ENCODE data around the gene GOLGA6B.

The GOLGA6B gene

DNA sequence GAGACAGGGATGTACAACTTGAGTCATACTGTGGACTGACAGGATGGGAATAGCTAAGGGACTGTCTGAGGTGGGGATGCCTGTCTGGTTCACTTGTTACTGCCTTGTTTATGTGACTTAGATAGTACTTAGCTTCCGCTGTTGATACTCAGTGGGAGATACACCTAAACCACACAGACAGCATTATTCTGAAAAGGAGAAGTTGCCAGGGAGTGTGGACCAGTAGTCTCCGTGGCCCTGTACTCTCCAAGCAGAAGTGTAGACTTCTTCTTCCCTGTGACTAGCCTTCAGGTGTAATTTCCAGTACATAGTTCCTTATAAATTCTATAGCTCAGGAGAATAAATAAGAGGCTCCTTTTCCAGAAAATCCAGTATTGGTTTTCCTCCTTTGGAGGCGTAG is 26.4 kb downstream of the GOLGA6B start:
- Histone ChIP-seq H3K79me2 (ENCODE audit: insufficient read depth, low read length) (no peaks in the 10 kb centered on the region), H3K4me2 (ENCODE audit: low read depth, low read length, poor library complexity, severe bottlenecking) (no peak overlapping the region), H2AFZ (ENCODE audit: low read length) (no peak overlapping the region), H3K36me3 (ENCODE audit: insufficient read depth, low read length) (no peaks in the 10 kb centered on the region), H3K27me3 (ENCODE audit: insufficient read depth, low read length, poor library complexity, severe bottlenecking) (peaks cover 6% of the 10 kb centered on the region), H3K9me2 (replicated peaks; ENCODE audit: low read depth, low read length) (no peaks in the 10 kb centered on the region), H3K4me1 (ENCODE audit: insufficient read depth, low read length, poor library complexity, severe bottlenecking) (peaks cover 8% of the 10 kb centered on the region), H4K20me1 (ENCODE audit: insufficient read depth, low read length, poor library complexity, severe bottlenecking) (no peaks in the 10 kb centered on the region), H3K4me3 (ENCODE audit: low read length, poor library complexity, severe bottlenecking) (no peak overlapping the region), H3K9me3 (ENCODE audit: insufficient read depth, low read depth, low read length) (no peaks in the 10 kb centered on the region), H3F3A (ENCODE audit: low read depth) (no peaks in the 10 kb centered on the region), H3K9ac (ENCODE audit: low read depth, low read length, poor library complexity, severe bottlenecking) (no peak overlapping the region)
- TF ChIP-seq, protein P1, sequence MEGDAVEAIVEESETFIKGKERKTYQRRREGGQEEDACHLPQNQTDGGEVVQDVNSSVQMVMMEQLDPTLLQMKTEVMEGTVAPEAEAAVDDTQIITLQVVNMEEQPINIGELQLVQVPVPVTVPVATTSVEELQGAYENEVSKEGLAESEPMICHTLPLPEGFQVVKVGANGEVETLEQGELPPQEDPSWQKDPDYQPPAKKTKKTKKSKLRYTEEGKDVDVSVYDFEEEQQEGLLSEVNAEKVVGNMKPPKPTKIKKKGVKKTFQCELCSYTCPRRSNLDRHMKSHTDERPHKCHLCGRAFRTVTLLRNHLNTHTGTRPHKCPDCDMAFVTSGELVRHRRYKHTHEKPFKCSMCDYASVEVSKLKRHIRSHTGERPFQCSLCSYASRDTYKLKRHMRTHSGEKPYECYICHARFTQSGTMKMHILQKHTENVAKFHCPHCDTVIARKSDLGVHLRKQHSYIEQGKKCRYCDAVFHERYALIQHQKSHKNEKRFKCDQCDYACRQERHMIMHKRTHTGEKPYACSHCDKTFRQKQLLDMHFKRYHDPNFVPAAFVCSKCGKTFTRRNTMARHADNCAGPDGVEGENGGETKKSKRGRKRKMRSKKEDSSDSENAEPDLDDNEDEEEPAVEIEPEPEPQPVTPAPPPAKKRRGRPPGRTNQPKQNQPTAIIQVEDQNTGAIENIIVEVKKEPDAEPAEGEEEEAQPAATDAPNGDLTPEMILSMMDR (conservative IDR thresholded peaks at IDR 0.05; ENCODE audit: low read length): no peak
- TF ChIP-seq EZH2phosphoT487 (IDR thresholded peaks at IDR 0.05; ENCODE audit: borderline replicate concordance): no peak

DNA sequence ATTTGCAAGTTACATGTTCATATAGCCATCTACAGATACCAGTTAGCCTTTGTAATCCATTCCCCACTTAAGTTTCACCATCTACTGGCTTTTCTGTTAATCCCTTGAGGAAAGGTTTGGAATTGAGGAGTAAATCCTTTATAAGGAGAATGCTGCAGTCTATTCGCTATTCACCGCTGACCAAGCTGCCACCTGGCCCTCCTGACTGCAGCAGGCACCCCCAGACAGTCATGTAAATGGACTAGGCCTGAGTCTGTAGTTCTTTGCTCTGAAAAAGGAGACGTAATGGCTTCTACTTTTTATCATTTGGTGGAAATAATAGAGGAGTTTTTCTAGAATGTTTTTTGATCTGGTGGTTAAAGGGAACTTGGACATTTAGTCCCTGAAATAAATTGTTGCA is 28.3 kb downstream of the GOLGA6B start:
- Histone ChIP-seq H3K36me3 (ENCODE audit: insufficient read depth, low read length) (no peaks in the 10 kb centered on the region), H3K9ac (ENCODE audit: low read depth, low read length, poor library complexity, severe bottlenecking) (no peak overlapping the region), H4K20me1 (ENCODE audit: insufficient read depth, low read length, poor library complexity, severe bottlenecking) (no peaks in the 10 kb centered on the region), H3K4me3 (ENCODE audit: low read length, poor library complexity, severe bottlenecking) (no peak overlapping the region), H3K9me3 (ENCODE audit: insufficient read depth, low read depth, low read length) (no peaks in the 10 kb centered on the region), H3K9me2 (replicated peaks; ENCODE audit: low read depth, low read length) (no peaks in the 10 kb centered on the region), H2AFZ (ENCODE audit: low read length) (no peak overlapping the region), H3K79me2 (ENCODE audit: insufficient read depth, low read length) (no peaks in the 10 kb centered on the region), H3K27me3 (ENCODE audit: insufficient read depth, low read length, poor library complexity, severe bottlenecking) (peaks cover 6% of the 10 kb centered on the region), H3F3A (ENCODE audit: low read depth) (no peaks in the 10 kb centered on the region), H3K4me1 (ENCODE audit: insufficient read depth, low read length, poor library complexity, severe bottlenecking) (peaks cover 14% of the 10 kb centered on the region), H3K4me2 (ENCODE audit: low read depth, low read length, poor library complexity, severe bottlenecking) (no peak overlapping the region)
- TF ChIP-seq, protein P1 (conservative IDR thresholded peaks at IDR 0.05; ENCODE audit: low read length): no peak
- no peak for TF ChIP-seq EZH2phosphoT487 (IDR thresholded peaks at IDR 0.05; ENCODE audit: borderline replicate concordance)

DNA sequence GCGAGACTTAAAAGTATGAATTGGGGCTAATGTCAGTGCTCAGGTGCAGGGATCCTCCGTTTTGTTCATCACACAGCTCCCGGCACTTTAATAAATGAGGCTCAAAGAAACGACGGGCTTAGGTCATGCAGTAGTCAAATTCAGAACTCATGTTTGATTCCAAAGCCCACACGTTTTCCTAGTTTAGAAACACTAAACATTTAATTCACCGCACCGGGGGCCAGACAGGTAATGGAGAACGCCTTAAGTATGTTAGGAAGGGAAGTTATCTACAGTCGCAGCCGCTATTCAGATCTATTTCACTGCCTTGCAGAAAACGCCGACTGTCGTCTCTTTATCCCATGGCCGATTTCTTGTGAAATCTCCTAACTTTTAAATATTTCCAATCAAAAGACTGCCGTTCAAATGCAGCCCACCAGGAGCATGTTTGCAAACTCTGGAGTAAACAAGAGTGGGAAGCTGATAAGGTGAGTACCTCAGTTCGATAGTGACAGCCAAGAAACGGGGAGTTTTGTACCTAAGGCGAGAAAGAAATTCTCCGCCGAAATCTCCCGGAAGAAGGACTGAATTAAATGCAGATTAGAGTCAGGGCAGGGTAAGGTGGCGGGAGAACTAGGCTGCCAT is 30.9 kb downstream of the GOLGA6B start:
- Histone ChIP-seq H4K20me1 (ENCODE audit: insufficient read depth, low read length, poor library complexity, severe bottlenecking) (no peaks in the 10 kb centered on the region), H3K9ac (ENCODE audit: low read depth, low read length, poor library complexity, severe bottlenecking) (peak overlapping the region; percentile 77), H3F3A (ENCODE audit: low read depth) (no peaks in the 10 kb centered on the region; the same call in 1 of the 2 replicates), H3K4me2 (ENCODE audit: low read depth, low read length, poor library complexity, severe bottlenecking) (peak overlapping the region; percentile 77), H3K36me3 (ENCODE audit: insufficient read depth, low read length) (no peaks in the 10 kb centered on the region), H3K27me3 (ENCODE audit: insufficient read depth, low read length, poor library complexity, severe bottlenecking) (no peaks in the 10 kb centered on the region), H3K79me2 (ENCODE audit: insufficient read depth, low read length) (no peaks in the 10 kb centered on the region), H3K4me1 (ENCODE audit: insufficient read depth, low read length, poor library complexity, severe bottlenecking) (peaks cover 14% of the 10 kb centered on the region), H3K9me2 (replicated peaks; ENCODE audit: low read depth, low read length) (no peaks in the 10 kb centered on the region), H3K4me3 (ENCODE audit: low read length, poor library complexity, severe bottlenecking) (peak overlapping the region; percentile 90), H3K9me3 (ENCODE audit: insufficient read depth, low read depth, low read length) (no peaks in the 10 kb centered on the region), H2AFZ (ENCODE audit: low read length) (peak overlapping the region; percentile 98)
- TF ChIP-seq, protein P1 (conservative IDR thresholded peaks at IDR 0.05; ENCODE audit: low read length): no peak
- no peak for TF ChIP-seq EZH2phosphoT487 (IDR thresholded peaks at IDR 0.05; ENCODE audit: borderline replicate concordance)
